GM10266 (cell line): ENCODE data around the gene WDR86.

ENCODE experiments used
- DNase-seq: peaks from one replicate; pipeline ENCODE4 v3.0.0; 2012; ENCODE audit errors: extremely low spot score
- CTCF ChIP-seq: IDR thresholded peaks from 2 replicates; pipeline ENCODE4 v1.5.1; 2012; ENCODE audit warnings: mild to moderate bottlenecking, low read depth; ENCODE audit not compliant: control insufficient read depth, insufficient read depth; ENCODE audit errors: missing control alignments

Gene WDR86

GRCh38 chr7:151368136-151368571, 41.7 kb downstream of the WDR86 start:
- TF ChIP-seq CTCF: peak; percentile 90

GRCh38 chr7:151367284-151367683, 42.6 kb downstream of the WDR86 start:
- no peak for TF ChIP-seq CTCF
- DNase-seq: no peak

More at GRCh38 chr7:151368136-151368571, 41.7 kb downstream of the WDR86 start:
- peak; percentile 83 for DNase-seq

GRCh38 chr7:151366880-151367222, 43.0 kb downstream of the WDR86 start:
- DNase-seq: no peak
- TF ChIP-seq CTCF: no peak

- DNase-seq: no peak
- TF ChIP-seq CTCF: no peak
Observed at GRCh38 chr7:151366166-151366879, 43.5 kb downstream of the WDR86 start.

- no peak for DNase-seq
- no peak for TF ChIP-seq CTCF
Observed at GRCh38 chr7:151363182-151363581, 46.7 kb downstream of the WDR86 start.

- DNase-seq: no peak
- TF ChIP-seq CTCF: no peak
Observed at GRCh38 chr7:151361193-151361959, 48.5 kb downstream of the WDR86 start.

- no peak for TF ChIP-seq CTCF
- no peak for DNase-seq
Observed at GRCh38 chr7:151352512-151352911, 57.3 kb downstream of the WDR86 start.
